ENCODE measurements around the gene NEIL1. TPM values are rescaled to one million over a fixed set of nuclear protein-coding genes. Genes with fewer than 3 reads are reported as not detected.

The NEIL1 gene
- total and polyA plus RNA-seq, 10 of the 15 experiments (the other 5 are each of a cell fraction or from before 2014, with no cell fraction given): 0.10 to 2.3 (median 0.66) TPM

- no peak for TF ChIP-seq E2F4 (IDR thresholded peaks at IDR 0.05; ENCODE audit: low read depth, low read length)
Measured at GRCh38 chr15:75364881-75365280, 18.0 kb downstream of the NEIL1 start (continued).

GRCh38 chr15:75366163-75366562 is 19.3 kb downstream of the NEIL1 start:
- intact Hi-C loops (cut with micrococcal nuclease; ENCODE audit: unreplicated experiment): no loop called here
- FAIRE-seq (no peak), ATAC-seq (no peak), DNase-seq (ENCODE audit: low read depth, low spot score) (no peak)
- H3K27ac ChIP-seq (ENCODE audit: control insufficient read depth, insufficient read depth): no peak overlapping the region
- no peaks in the 10 kb centered on the region for H3K27me3 ChIP-seq (replicated peaks in 1 of 2; ENCODE audit: control insufficient read depth in 2 of 2, insufficient read depth in 2 of 2, low read length in 1 of 2)
- no peak for TF ChIP-seq POLR2AphosphoS2 (IDR thresholded peaks at IDR 0.05; ENCODE audit: low read depth, low read length)
- no peak for TF ChIP-seq SUPT20H (IDR thresholded peaks at IDR 0.05; ENCODE audit: borderline replicate concordance, control insufficient read depth, low read depth, low read length)
- no peak for TF ChIP-seq BMI1 (IDR thresholded peaks at IDR 0.05; ENCODE audit: borderline replicate concordance)
- TF ChIP-seq PAX8 (IDR thresholded peaks at IDR 0.05): no peak
- no peak for TF ChIP-seq EGR1 (IDR thresholded peaks at IDR 0.05; ENCODE audit: borderline replicate concordance in 1 of 2, low read depth in 2 of 2, low read length in 2 of 2)
- no peak for TF ChIP-seq KLF5 (IDR thresholded peaks at IDR 0.05; ENCODE audit: partially characterized antibody)
- TF ChIP-seq JUNB (IDR thresholded peaks at IDR 0.05): no peak
- TF ChIP-seq IRF3 (IDR thresholded peaks at IDR 0.05): no peak
- no peak for TF ChIP-seq RAD51 (IDR thresholded peaks at IDR 0.05)
- TF ChIP-seq NFYB (IDR thresholded peaks at IDR 0.05; ENCODE audit: insufficient read depth, low read depth, low read length): no peak
- TF ChIP-seq ATF3 (IDR thresholded peaks at IDR 0.05; ENCODE audit: borderline replicate concordance, extremely low read depth, low read depth, low read length): no peak
- TF ChIP-seq SMARCA5 (IDR thresholded peaks at IDR 0.05): no peak
- no peak for TF ChIP-seq NR2F1 (conservative IDR thresholded peaks at IDR 0.05)
- in situ Hi-C loops (cut with MboI): no loop called here
- WGBS (ENCODE audit: insufficient coverage, insufficient replicate concordance, low lambda C conversion rate, missing lambda C conversion rate): 72% methylated on average over 3 of the region's 3 CpGs
- no peak overlapping the region for H3K9ac ChIP-seq (ENCODE audit: control insufficient read depth, insufficient read depth, low read length)
- H3K36me3 ChIP-seq (ENCODE audit: control insufficient read depth in 2 of 2, insufficient read depth in 2 of 2, low read length in 1 of 2): peaks cover 0 to 15% of the 10 kb centered on the region in 2 experiments; a peak in 3 of 4 replicates
- no peak overlapping the region for H3K4me3 ChIP-seq
- no peaks in the 10 kb centered on the region for H3K9me3 ChIP-seq (replicated peaks; ENCODE audit: control insufficient read depth, insufficient read depth, low read length)
- ChIA-PET RAD21 (ENCODE audit: unreplicated experiment) (interaction anchor here (4.2 kb wide), 1 partner anchor 87 kb away, joined by 113 read pairs; the partner anchor contains the start of gene SIN3A), POLR2A (interaction anchor here (3.1 kb wide), 1 partner anchor 89 kb away, joined by 43 read pairs; no protein-coding TSS in a partner anchor), SMC1A (ENCODE audit: uncharacterized antibody, unreplicated experiment) (no interaction called here), CTCF (interaction anchor here (0.7 to 4.5 kb wide), 4 partner anchors 69 to 435 kb away, joined by 4 to 58 read pairs (median 18); no protein-coding TSS in a partner anchor)
- peaks cover 6% of the 10 kb centered on the region for H3K4me1 ChIP-seq (ENCODE audit: control insufficient read depth, insufficient read depth, low read length)
- H4K20me1 ChIP-seq (ENCODE audit: control insufficient read depth, insufficient read depth): no peaks in the 10 kb centered on the region
- peaks cover 8% of the 10 kb centered on the region for H3K79me2 ChIP-seq (ENCODE audit: control insufficient read depth, insufficient read depth, low read length)
- H2AFZ ChIP-seq (ENCODE audit: control insufficient read depth, low read depth, low read length): no peak overlapping the region
- no TSS peak for BruUV-seq (replicated peaks)
- H3K4me2 ChIP-seq (ENCODE audit: control insufficient read depth, insufficient read depth): no peak overlapping the region
